Right lobe of liver (tissue), 6 donors: Measurements from ENCODE around the gene HGFAC. TPM values are rescaled to one million over a fixed set of nuclear protein-coding genes. Genes with fewer than 3 reads are reported as not detected.

Source experiments
- ATAC-seq, 4 donors: fragments of 200-7000 bp; cut with Tn5 transposase; one replicate each; pipeline ENCODE4 v1.9.1; 2020; ENCODE audit warnings: mild to moderate bottlenecking in 4 of 4, moderate library complexity in 4 of 4
- DNase-seq, 3 donors: peaks; one replicate each; pipeline ENCODE4 v3.0.0-alpha.2; 2020
- H3K27ac ChIP-seq, 3 donors: fragments of 200-600 bp; one replicate each; pipeline ENCODE4 v1.8.0; 2022
- H3K27me3 ChIP-seq, 2 donors: fragments of 200-600 bp; one replicate each; pipeline ENCODE4 v1.8.0; 2022
- H3K36me3 ChIP-seq, 4 donors: fragments of 200-600 bp; sonication (generic) in 1 of 4; one replicate each; pipeline versions ENCODE4 v1.5.1 to v1.8.0; 2017 to 2022; ENCODE audit warnings: control low read depth in 1 of 4
- H3K4me1 ChIP-seq, 4 donors: fragments of 200-600 bp; sonication (generic) in 1 of 4; one replicate each; pipeline versions ENCODE4 v1.5.1 to v1.8.0; 2017 to 2022; ENCODE audit warnings: control low read depth in 1 of 4
- H3K4me3 ChIP-seq, 3 donors: fragments of 200-600 bp; one replicate each; pipeline ENCODE4 v1.8.0; 2022
- H3K9me3 ChIP-seq, 4 donors: fragments of 200-600 bp; sonication (generic) in 1 of 4; one replicate each; pipeline versions ENCODE4 v1.5.1 to v1.8.0; 2017 to 2022; ENCODE audit warnings: control low read depth in 1 of 4
- CTCF ChIP-seq, 4 donors: fragments of 200-600 bp in 3 of 4; fragments of 450-650 bp in 1 of 4; IDR thresholded peaks; one replicate each; pipeline versions ENCODE4 v1.5.1 to v1.8.0; 2016 to 2022; ENCODE audit warnings: antibody characterized with exemption in 4 of 4, mild to moderate bottlenecking in 2 of 4
- POLR2A ChIP-seq: fragments of 450-650 bp; IDR thresholded peaks from one replicate; pipeline ENCODE4 v1.6.1; 2017; ENCODE audit warnings: antibody characterized with exemption, mild to moderate bottlenecking
- WGBS: methylation state at CpG from one replicate; pipeline ENCODE4 v1.1.6; 2018; ENCODE audit warnings: low coverage, low lambda C conversion rate; ENCODE audit not compliant: insufficient coverage; ENCODE audit errors: missing lambda C conversion rate; 5-methylcytosine and 5-hydroxymethylcytosine counted together
- intact Hi-C, 2 donors: fragments of 100-400 bp; cut with DNase I; formaldehyde crosslinking; loops; one replicate each; pipeline versions ENCODE4 v1.11.2 to v1.14.1; 2022
- total RNA-seq, 6 experiments: library from RNA; depleted of rRNA in 2 of 6; stranded (reverse); fragments of >200 nt in 2 of 6; fragmentation: NEBNext Ultra II Directional in 3 of 6; extraction: Animal tissue kit (Norgen Biotek cat#: 25700) in 3 of 6; gene quantifications; one replicate each; pipeline versions ENCODE4 v1.1.0 to v1.2.4, GENCODE V29; 2016 to 2023
- donor health status: DM: no; HTN: yes; CAD: no.
- donor health status: DM: no; HTN: no; CAD: no.
- donor health status: DM: no; HTN: no; CAD: no.
- donor health status: DM: no; HTN: yes; CAD: no.
- donor health status: DM: no; HTN: yes; CAD: no.

Gene HGFAC
- total RNA-seq, 6 experiments from 2014 or later = 73.9 to 176 (median 140) TPM

GRCh38 chr4:3436048-3436797 lies 5.5 kb upstream of the HGFAC start:
- ATAC-seq = no peak
- no peak overlapping the region for H3K4me3 ChIP-seq
- 64% methylated on average over 7 of the region's 22 CpGs for WGBS
- H3K4me1 ChIP-seq = peaks cover 0 to 4% (median 2%) of the 10 kb centered on the region in 4 donors
- intact Hi-C loops = no loop called here
- no peaks in the 10 kb centered on the region for H3K9me3 ChIP-seq
- no peak for TF ChIP-seq CTCF (IDR thresholded peaks at IDR 0.05)
- no peak for TF ChIP-seq POLR2A
- DNase-seq = peak in 1 of 3 donors; percentile 25
- H3K27ac ChIP-seq = no peak overlapping the region
- no peaks in the 10 kb centered on the region for H3K27me3 ChIP-seq
- H3K36me3 ChIP-seq = peaks cover 0 to 3% (median 0%) of the 10 kb centered on the region in 4 donors

- ATAC-seq (peak; percentile 2 to 79 (median 35)), DNase-seq (peak in 1 of 3 donors; percentile 77)
- no peaks in the 10 kb centered on the region for H3K36me3 ChIP-seq
- TF ChIP-seq CTCF (IDR thresholded peaks at IDR 0.05) = no peak
- peak; percentile 21 for TF ChIP-seq POLR2A
- H3K27ac ChIP-seq = no peak overlapping the region
- intact Hi-C loops = no loop called here
- H3K27me3 ChIP-seq = no peaks in the 10 kb centered on the region
- H3K4me3 ChIP-seq = no peak overlapping the region
- WGBS = no CpG with 5 or more reads among the region's 19 CpGs
- H3K4me1 ChIP-seq = peaks cover 0 to 8% (median 3%) of the 10 kb centered on the region in 4 donors
- H3K9me3 ChIP-seq = no peaks in the 10 kb centered on the region
Measured at GRCh38 chr4:3436798-3437581, 4.8 kb upstream of the HGFAC start.

DNA sequence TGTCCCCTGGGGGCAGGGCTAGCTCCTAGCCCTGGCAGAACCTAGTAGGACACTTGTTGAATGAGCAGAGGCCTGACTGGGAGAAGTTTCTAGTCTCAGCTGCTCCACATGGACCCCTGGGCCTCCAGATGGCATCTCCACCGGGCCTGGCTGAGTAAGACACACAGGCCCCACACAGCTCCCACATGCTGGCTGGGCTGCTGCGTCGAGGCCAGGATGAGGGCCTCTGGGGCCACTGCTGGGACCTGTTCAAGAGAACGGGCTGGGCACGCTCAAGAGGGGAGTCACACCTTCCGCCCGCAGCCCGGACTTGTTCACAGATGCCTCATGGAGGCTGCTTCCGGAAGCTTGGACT lies 4.2 kb upstream of the HGFAC start:
- Histone ChIP-seq H3K9me3 (no peaks in the 10 kb centered on the region), H3K27me3 (no peaks in the 10 kb centered on the region), H3K27ac (no peak overlapping the region), H3K36me3 (no peaks in the 10 kb centered on the region), H3K4me1 (peaks cover 0 to 8% (median 3%) of the 10 kb centered on the region in 4 donors), H3K4me3 (no peak overlapping the region)
- intact Hi-C loops = no loop called here
- TF ChIP-seq POLR2A (no peak), CTCF (IDR thresholded peaks at IDR 0.05) (no peak)
- WGBS = no CpG with 5 or more reads among the region's 9 CpGs
- ATAC-seq = no peak
- DNase-seq = peak in 1 of 3 donors; percentile 19

- WGBS = 40% methylated on average over 1 of the region's 28 CpGs
- Histone ChIP-seq H3K4me3 (no peak overlapping the region), H3K36me3 (no peaks in the 10 kb centered on the region), H3K4me1 (peaks cover 0 to 14% (median 3%) of the 10 kb centered on the region in 4 donors), H3K27ac (no peak overlapping the region), H3K9me3 (no peaks in the 10 kb centered on the region), H3K27me3 (no peaks in the 10 kb centered on the region)
- DNase-seq (peak in 1 of 3 donors; percentile 20), ATAC-seq (no peak)
- intact Hi-C loops = no loop called here
- TF ChIP-seq CTCF (IDR thresholded peaks at IDR 0.05) = no peak
Measured at GRCh38 chr4:3437998-3438846, 3.5 kb upstream of the HGFAC start.
